HCT116 (cell line): Measurements from ENCODE around the gene FREM1.

Experiments
- CEBPB ChIP-seq: IDR thresholded peaks from 2 replicates; pipeline ENCODE4 v1.6.1; 2012; ENCODE audit warnings: low read depth
- ELF1 ChIP-seq: IDR thresholded peaks from 2 replicates; pipeline ENCODE4 v1.6.1; 2012; ENCODE audit warnings: low read depth, borderline replicate concordance
- EZH2 ChIP-seq: fragments of 200-600 bp; sonication (generic); IDR thresholded peaks from 2 replicates; pipeline ENCODE4 v1.6.1; 2017; ENCODE audit warnings: antibody characterized with exemption, mixed run types
- JUND ChIP-seq: IDR thresholded peaks from 2 replicates; pipeline ENCODE4 v1.6.1; 2012
- POLR2A ChIP-seq: IDR thresholded peaks from 2 replicates; pipeline ENCODE4 v1.7.0; 2011; ENCODE audit warnings: borderline replicate concordance; ENCODE audit not compliant: insufficient read depth, insufficient read length; ENCODE audit errors: extremely low read depth
- POLR2AphosphoS5 ChIP-seq: IDR thresholded peaks from 2 replicates; pipeline ENCODE4 v1.6.1; 2011; ENCODE audit warnings: mild to moderate bottlenecking, low read depth, low read length, moderate library complexity
- RAD21 ChIP-seq: IDR thresholded peaks from 2 replicates; pipeline ENCODE4 v1.6.1; 2012; ENCODE audit warnings: low read depth, mild to moderate bottlenecking
- YY1 ChIP-seq: IDR thresholded peaks from 2 replicates; pipeline ENCODE4 v1.6.1; 2011; ENCODE audit warnings: low read length, low read depth, moderate library complexity, mild to moderate bottlenecking; ENCODE audit not compliant: insufficient replicate concordance; ENCODE audit errors: extremely low read depth
- TF ChIP-seq, protein P1 (sequence below), 3 experiments: fragments of 200-600 bp in 1 of 3; sonication (generic) in 1 of 3; IDR thresholded peaks in 2 of 3; conservative IDR thresholded peaks in 1 of 3; 2 replicates each; pipeline ENCODE4 v1.5.1; 2012 to 2017; ENCODE audit warnings: low read depth in 2 of 3, low read length in 2 of 3, antibody characterized with exemption in 1 of 3, borderline replicate concordance in 1 of 3, control low read depth in 1 of 3, mild to moderate bottlenecking in 1 of 3, mixed read lengths in 1 of 3, mixed run types in 1 of 3, moderate library complexity in 1 of 3; ENCODE audit not compliant: insufficient read depth in 1 of 3

DNA sequence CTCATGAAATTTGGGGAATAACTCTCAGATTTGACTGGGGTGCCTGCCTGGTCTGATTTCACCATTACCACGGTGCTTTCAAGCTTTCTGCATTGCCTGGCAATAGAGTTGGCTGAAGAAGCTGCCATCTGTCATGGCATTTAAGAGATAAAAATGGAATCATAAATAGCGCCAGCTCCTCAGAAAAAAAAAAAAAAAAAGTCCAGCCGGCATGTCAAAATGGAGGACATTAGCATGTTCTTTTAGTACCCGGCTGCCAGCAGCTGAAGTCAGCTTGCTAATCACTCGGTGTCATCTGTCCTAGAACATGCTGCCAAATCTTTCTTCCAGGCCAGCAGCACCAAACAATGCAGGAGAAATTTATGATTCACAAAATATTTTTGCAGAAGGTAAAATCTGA lies 130.0 kb downstream of the FREM1 start:
- TF ChIP-seq, protein P1, sequence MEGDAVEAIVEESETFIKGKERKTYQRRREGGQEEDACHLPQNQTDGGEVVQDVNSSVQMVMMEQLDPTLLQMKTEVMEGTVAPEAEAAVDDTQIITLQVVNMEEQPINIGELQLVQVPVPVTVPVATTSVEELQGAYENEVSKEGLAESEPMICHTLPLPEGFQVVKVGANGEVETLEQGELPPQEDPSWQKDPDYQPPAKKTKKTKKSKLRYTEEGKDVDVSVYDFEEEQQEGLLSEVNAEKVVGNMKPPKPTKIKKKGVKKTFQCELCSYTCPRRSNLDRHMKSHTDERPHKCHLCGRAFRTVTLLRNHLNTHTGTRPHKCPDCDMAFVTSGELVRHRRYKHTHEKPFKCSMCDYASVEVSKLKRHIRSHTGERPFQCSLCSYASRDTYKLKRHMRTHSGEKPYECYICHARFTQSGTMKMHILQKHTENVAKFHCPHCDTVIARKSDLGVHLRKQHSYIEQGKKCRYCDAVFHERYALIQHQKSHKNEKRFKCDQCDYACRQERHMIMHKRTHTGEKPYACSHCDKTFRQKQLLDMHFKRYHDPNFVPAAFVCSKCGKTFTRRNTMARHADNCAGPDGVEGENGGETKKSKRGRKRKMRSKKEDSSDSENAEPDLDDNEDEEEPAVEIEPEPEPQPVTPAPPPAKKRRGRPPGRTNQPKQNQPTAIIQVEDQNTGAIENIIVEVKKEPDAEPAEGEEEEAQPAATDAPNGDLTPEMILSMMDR (IDR thresholded peaks at IDR 0.05 in 2 of 3, conservative IDR thresholded peaks at IDR 0.05 in 1 of 3; ENCODE audit: borderline replicate concordance in 1 of 3, insufficient read depth in 1 of 3, low read depth in 2 of 3, low read length in 2 of 3): no peak
- TF ChIP-seq RAD21 (no peak), ELF1 (no peak), EZH2 (no peak), POLR2AphosphoS5 (no peak), YY1 (no peak), POLR2A (no peak), CEBPB (no peak), JUND (no peak)
